HG03558 (cell line): ENCODE measurements around the gene ZC3HAV1.
A peak's percentile ranks its signal among the peaks of the same experiment; 100 is the strongest.
"Not testable (repeated sequence)": the region's sequence is repeated elsewhere in the genome, so short reads cannot be mapped to it uniquely, and the experiment has no call there.

ENCODE experiments used
- ATAC-seq: cut with Tn5 transposase; IDR thresholded peaks from one replicate; pipeline ENCODE4 v1.9.1; 2021; ENCODE audit warnings: moderate number of reproducible peaks; ENCODE audit not compliant: unreplicated experiment; ENCODE audit errors: extremely low read depth

The ZC3HAV1 gene

GRCh38 chr7:139109188-139109982 is at the start of gene ZC3HAV1:
TSS of gene ZC3HAV1 (minus strand) at chr7:139109720. CDS start at chr7:139109331, 389 bp downstream.
- peak; percentile 54 for ATAC-seq

- no peak for ATAC-seq
Measured at GRCh38 chr7:139153832-139154231, 44.3 kb upstream of the ZC3HAV1 start.

- no peak for ATAC-seq
Measured at GRCh38 chr7:139152149-139152548, 42.6 kb upstream of the ZC3HAV1 start.

GRCh38 chr7:139139150-139139549 is 29.6 kb upstream of the ZC3HAV1 start:
- ATAC-seq = no peak

- peak; percentile 84 for ATAC-seq
Measured at GRCh38 chr7:139133335-139134139, 24.0 kb upstream of the ZC3HAV1 start.

GRCh38 chr7:139132887-139133286 is 23.4 kb upstream of the ZC3HAV1 start:
- no peak for ATAC-seq

- ATAC-seq = no peak
Measured at GRCh38 chr7:139131601-139132041, 22.1 kb upstream of the ZC3HAV1 start.

GRCh38 chr7:139129814-139130213 is 20.3 kb upstream of the ZC3HAV1 start:
- ATAC-seq = not testable (repeated sequence)

- no peak for ATAC-seq
Measured at GRCh38 chr7:139127648-139128047, 18.1 kb upstream of the ZC3HAV1 start.

- no peak for ATAC-seq
Measured at GRCh38 chr7:139125657-139126056, 16.1 kb upstream of the ZC3HAV1 start.

GRCh38 chr7:139124995-139125394 is 15.5 kb upstream of the ZC3HAV1 start:
- ATAC-seq = not testable (repeated sequence)

- peak; percentile 74 for ATAC-seq
Measured at GRCh38 chr7:139124084-139124914, 14.8 kb upstream of the ZC3HAV1 start.

GRCh38 chr7:139119486-139119849 is 9.9 kb upstream of the ZC3HAV1 start:
- ATAC-seq = no peak

- peak; percentile 51 for ATAC-seq
Measured at GRCh38 chr7:139118805-139119485, 9.4 kb upstream of the ZC3HAV1 start.

- ATAC-seq = peak; percentile 58
Measured at GRCh38 chr7:139118234-139118804, 8.8 kb upstream of the ZC3HAV1 start.

- ATAC-seq = no peak
Measured at GRCh38 chr7:139117599-139118233, 8.2 kb upstream of the ZC3HAV1 start.

- ATAC-seq = no peak
Measured at GRCh38 chr7:139116999-139117398, 7.5 kb upstream of the ZC3HAV1 start.

- ATAC-seq = no peak
Measured at GRCh38 chr7:139115104-139115503, 5.6 kb upstream of the ZC3HAV1 start.

GRCh38 chr7:139114585-139114984 is 5.1 kb upstream of the ZC3HAV1 start:
- no peak for ATAC-seq
